ENCODE data around the gene ST8SIA4.

The ST8SIA4 gene

GRCh38 chr5:100854591-100854990 is 48.5 kb downstream of the ST8SIA4 start:
- Mint-ChIP-seq H3K27ac (peak overlapping the region; percentile 54), H3K4me1 (ENCODE audit: low read depth) (peaks cover 53% of the 10 kb centered on the region), H3K9me3 (ENCODE audit: low read depth) (no peaks in the 10 kb centered on the region), H3K27me3 (no peaks in the 10 kb centered on the region), H3K36me3 (peaks cover 16% of the 10 kb centered on the region), H3K4me3 (no peak overlapping the region)

- H3K27ac Mint-ChIP-seq, result peak overlapping the region; percentile 81
- peaks cover 48% of the 10 kb centered on the region for H3K4me1 Mint-ChIP-seq (ENCODE audit: low read depth)
- peak overlapping the region; percentile 33 for H3K4me3 Mint-ChIP-seq
- no peaks in the 10 kb centered on the region for H3K27me3 Mint-ChIP-seq
- H3K9me3 Mint-ChIP-seq (ENCODE audit: low read depth), result no peaks in the 10 kb centered on the region
- H3K36me3 Mint-ChIP-seq, result peaks cover 16% of the 10 kb centered on the region
Measured at GRCh38 chr5:100853582-100853981, 49.5 kb downstream of the ST8SIA4 start.

- H3K27me3 Mint-ChIP-seq, result no peaks in the 10 kb centered on the region
- H3K9me3 Mint-ChIP-seq (ENCODE audit: low read depth), result no peaks in the 10 kb centered on the region
- H3K4me1 Mint-ChIP-seq (ENCODE audit: low read depth), result peaks cover 45% of the 10 kb centered on the region
- peaks cover 16% of the 10 kb centered on the region for H3K36me3 Mint-ChIP-seq
- peak overlapping the region; percentile 81 for H3K27ac Mint-ChIP-seq
- peak overlapping the region; percentile 33 for H3K4me3 Mint-ChIP-seq
Measured at GRCh38 chr5:100852988-100853449, 50.1 kb downstream of the ST8SIA4 start.

- no peak overlapping the region for H3K4me3 Mint-ChIP-seq
- no peak overlapping the region for H3K27ac Mint-ChIP-seq
- peaks cover 44% of the 10 kb centered on the region for H3K4me1 Mint-ChIP-seq (ENCODE audit: low read depth)
- H3K27me3 Mint-ChIP-seq, result no peaks in the 10 kb centered on the region
- no peaks in the 10 kb centered on the region for H3K9me3 Mint-ChIP-seq (ENCODE audit: low read depth)
- H3K36me3 Mint-ChIP-seq, result peaks cover 18% of the 10 kb centered on the region
Measured at GRCh38 chr5:100852051-100852450, 51.0 kb downstream of the ST8SIA4 start.

- Mint-ChIP-seq H3K36me3 (peaks cover 14% of the 10 kb centered on the region), H3K4me3 (no peak overlapping the region), H3K9me3 (ENCODE audit: low read depth) (no peaks in the 10 kb centered on the region), H3K27ac (peak overlapping the region; percentile 59), H3K27me3 (no peaks in the 10 kb centered on the region), H3K4me1 (ENCODE audit: low read depth) (peaks cover 31% of the 10 kb centered on the region)
Measured at GRCh38 chr5:100846772-100847171, 56.3 kb downstream of the ST8SIA4 start.

GRCh38 chr5:100842080-100842479 is 61.0 kb downstream of the ST8SIA4 start:
- H3K4me3 Mint-ChIP-seq, result no peak overlapping the region
- peaks cover 67% of the 10 kb centered on the region for H3K4me1 Mint-ChIP-seq (ENCODE audit: low read depth)
- peaks cover 24% of the 10 kb centered on the region for H3K36me3 Mint-ChIP-seq
- no peaks in the 10 kb centered on the region for H3K27me3 Mint-ChIP-seq
- no peak overlapping the region for H3K27ac Mint-ChIP-seq
- H3K9me3 Mint-ChIP-seq (ENCODE audit: low read depth), result no peaks in the 10 kb centered on the region

GRCh38 chr5:100841358-100842076 is 61.6 kb downstream of the ST8SIA4 start:
- Mint-ChIP-seq H3K27ac (peak overlapping the region; percentile 89), H3K36me3 (peaks cover 20% of the 10 kb centered on the region), H3K27me3 (no peaks in the 10 kb centered on the region), H3K4me1 (ENCODE audit: low read depth) (peaks cover 68% of the 10 kb centered on the region), H3K4me3 (peak overlapping the region; percentile 61), H3K9me3 (ENCODE audit: low read depth) (no peaks in the 10 kb centered on the region)

- peak overlapping the region; percentile 61 for H3K4me3 Mint-ChIP-seq
- peaks cover 64% of the 10 kb centered on the region for H3K4me1 Mint-ChIP-seq (ENCODE audit: low read depth)
- peaks cover 16% of the 10 kb centered on the region for H3K36me3 Mint-ChIP-seq
- H3K9me3 Mint-ChIP-seq (ENCODE audit: low read depth), result no peaks in the 10 kb centered on the region
- H3K27me3 Mint-ChIP-seq, result no peaks in the 10 kb centered on the region
- peak overlapping the region; percentile 89 for H3K27ac Mint-ChIP-seq
Measured at GRCh38 chr5:100840789-100841188, 62.3 kb downstream of the ST8SIA4 start.

GRCh38 chr5:100840370-100840769 is 62.7 kb downstream of the ST8SIA4 start:
- H3K27ac Mint-ChIP-seq, result peak overlapping the region; percentile 89
- no peaks in the 10 kb centered on the region for H3K9me3 Mint-ChIP-seq (ENCODE audit: low read depth)
- peak overlapping the region; percentile 61 for H3K4me3 Mint-ChIP-seq
- H3K27me3 Mint-ChIP-seq, result no peaks in the 10 kb centered on the region
- H3K36me3 Mint-ChIP-seq, result peaks cover 16% of the 10 kb centered on the region
- peaks cover 67% of the 10 kb centered on the region for H3K4me1 Mint-ChIP-seq (ENCODE audit: low read depth)

GRCh38 chr5:100838048-100838473 is 65.0 kb downstream of the ST8SIA4 start:
- Mint-ChIP-seq H3K9me3 (ENCODE audit: low read depth) (no peaks in the 10 kb centered on the region), H3K27me3 (no peaks in the 10 kb centered on the region), H3K4me3 (no peak overlapping the region), H3K36me3 (peaks cover 20% of the 10 kb centered on the region), H3K27ac (peak overlapping the region; percentile 67), H3K4me1 (ENCODE audit: low read depth) (peaks cover 61% of the 10 kb centered on the region)

GRCh38 chr5:100834519-100834918 is 68.6 kb downstream of the ST8SIA4 start:
- H3K4me3 Mint-ChIP-seq, result no peak overlapping the region
- no peaks in the 10 kb centered on the region for H3K27me3 Mint-ChIP-seq
- peak overlapping the region; percentile 41 for H3K27ac Mint-ChIP-seq
- H3K4me1 Mint-ChIP-seq (ENCODE audit: low read depth), result peaks cover 44% of the 10 kb centered on the region
- peaks cover 23% of the 10 kb centered on the region for H3K36me3 Mint-ChIP-seq
- no peaks in the 10 kb centered on the region for H3K9me3 Mint-ChIP-seq (ENCODE audit: low read depth)

GRCh38 chr5:100832252-100833230 is 70.5 kb downstream of the ST8SIA4 start:
- Mint-ChIP-seq H3K4me3 (no peak overlapping the region), H3K27me3 (no peaks in the 10 kb centered on the region), H3K36me3 (peaks cover 18% of the 10 kb centered on the region), H3K4me1 (ENCODE audit: low read depth) (peaks cover 48% of the 10 kb centered on the region), H3K27ac (peak overlapping the region; percentile 48), H3K9me3 (ENCODE audit: low read depth) (no peaks in the 10 kb centered on the region)

GRCh38 chr5:100828898-100829356 is 74.2 kb downstream of the ST8SIA4 start:
- Mint-ChIP-seq H3K27me3 (no peaks in the 10 kb centered on the region), H3K27ac (peak overlapping the region; percentile 64), H3K9me3 (ENCODE audit: low read depth) (no peaks in the 10 kb centered on the region), H3K36me3 (peaks cover 13% of the 10 kb centered on the region), H3K4me1 (ENCODE audit: low read depth) (peaks cover 39% of the 10 kb centered on the region), H3K4me3 (no peak overlapping the region)

- no peaks in the 10 kb centered on the region for H3K27me3 Mint-ChIP-seq
- peaks cover 39% of the 10 kb centered on the region for H3K4me1 Mint-ChIP-seq (ENCODE audit: low read depth)
- H3K36me3 Mint-ChIP-seq, result peaks cover 13% of the 10 kb centered on the region
- H3K9me3 Mint-ChIP-seq (ENCODE audit: low read depth), result no peaks in the 10 kb centered on the region
- no peak overlapping the region for H3K4me3 Mint-ChIP-seq
- H3K27ac Mint-ChIP-seq, result peak overlapping the region; percentile 73
Measured at GRCh38 chr5:100828071-100828897, 74.8 kb downstream of the ST8SIA4 start.
